GM19238 (cell line): ENCODE results near the gene RPL27A.

Experiments
- DNase-seq: peaks from one replicate; pipeline ENCODE4 v3.0.0; 2011; ENCODE audit warnings: low spot score; ENCODE audit not compliant: insufficient read length

Gene RPL27A

DNA sequence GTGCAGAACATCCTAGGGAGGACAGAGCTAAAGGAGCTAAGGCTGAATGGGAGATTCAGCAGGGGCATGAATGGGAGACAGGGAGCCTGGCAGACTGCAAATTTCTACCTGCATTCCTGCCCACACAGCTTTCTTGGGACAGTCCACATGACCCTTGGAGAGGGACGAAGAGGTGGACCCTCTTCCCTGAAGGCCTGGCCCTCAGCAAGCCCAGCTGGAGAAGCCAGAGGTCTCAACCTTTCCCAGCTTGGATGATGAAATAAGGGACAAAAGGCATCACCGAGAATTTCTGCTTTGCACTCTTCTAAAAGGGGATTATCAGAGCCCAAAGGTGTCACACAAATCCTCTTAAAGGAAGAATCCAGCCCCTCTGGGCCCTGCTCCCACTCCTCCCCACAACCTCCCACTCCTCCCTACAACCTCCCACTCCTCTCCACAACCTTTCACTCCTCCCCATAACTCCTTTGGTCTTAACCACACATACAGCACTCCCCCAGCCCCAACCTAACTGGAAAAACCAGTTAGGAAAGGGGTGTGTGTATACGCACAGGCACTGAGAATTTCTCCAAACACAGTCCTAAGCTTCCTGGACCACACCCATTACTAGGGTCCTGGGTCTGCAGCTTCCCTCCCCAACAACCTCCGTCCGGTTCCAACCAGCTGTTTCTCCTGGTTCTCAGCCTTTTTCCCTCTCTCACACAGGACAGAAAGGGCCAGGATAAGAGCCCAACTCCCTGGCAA lies 38.4 kb downstream of the RPL27A start:
- no peak for DNase-seq

DNA sequence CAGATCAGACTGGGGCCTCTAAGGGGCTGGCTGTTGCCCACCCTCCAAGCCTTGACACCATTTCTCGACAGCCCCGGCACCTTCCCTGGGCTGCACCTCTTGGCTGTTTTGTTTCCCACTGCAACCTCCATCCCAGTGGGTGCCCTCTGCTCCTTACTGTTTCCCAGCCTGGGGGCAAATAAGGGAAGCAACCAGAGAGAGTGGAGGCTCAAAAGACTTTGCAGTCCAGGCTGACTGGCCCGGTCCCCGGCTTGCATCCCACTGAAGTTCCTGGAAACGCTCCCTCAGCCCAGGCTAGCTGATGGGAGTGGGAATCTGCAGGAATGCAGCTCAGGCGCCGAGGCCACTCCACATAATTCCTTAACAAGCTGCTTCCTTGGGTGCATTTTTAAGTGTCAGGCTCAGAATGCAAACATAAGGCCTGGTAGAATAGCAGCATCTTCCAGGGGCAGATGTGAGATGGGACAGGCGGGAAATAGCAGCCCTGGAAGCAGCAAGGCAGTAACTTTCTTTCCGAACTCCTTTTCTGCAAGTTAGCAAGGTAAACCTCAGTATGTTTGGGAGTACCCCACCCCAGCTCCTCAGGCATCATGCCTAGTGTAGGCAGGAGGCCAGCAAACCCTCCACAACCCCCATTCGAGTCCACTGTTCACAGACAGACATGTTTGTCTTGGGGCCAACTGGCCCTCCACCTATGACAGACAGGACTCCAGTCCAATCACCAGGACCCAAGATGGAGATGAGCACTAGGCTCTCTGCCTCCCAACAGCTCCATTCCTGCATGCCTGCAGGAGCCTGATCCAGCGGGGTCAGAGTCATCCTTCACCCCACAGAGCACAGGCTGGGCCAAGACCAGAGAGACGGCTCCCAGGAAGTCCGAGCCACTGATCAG lies 39.3 kb downstream of the RPL27A start:
- DNase-seq: no peak

GRCh38 chr11:8722809-8723208 lies 40.2 kb downstream of the RPL27A start:
- DNase-seq: no peak

GRCh38 chr11:8723711-8724110 lies 41.1 kb downstream of the RPL27A start:
- no peak for DNase-seq

DNA sequence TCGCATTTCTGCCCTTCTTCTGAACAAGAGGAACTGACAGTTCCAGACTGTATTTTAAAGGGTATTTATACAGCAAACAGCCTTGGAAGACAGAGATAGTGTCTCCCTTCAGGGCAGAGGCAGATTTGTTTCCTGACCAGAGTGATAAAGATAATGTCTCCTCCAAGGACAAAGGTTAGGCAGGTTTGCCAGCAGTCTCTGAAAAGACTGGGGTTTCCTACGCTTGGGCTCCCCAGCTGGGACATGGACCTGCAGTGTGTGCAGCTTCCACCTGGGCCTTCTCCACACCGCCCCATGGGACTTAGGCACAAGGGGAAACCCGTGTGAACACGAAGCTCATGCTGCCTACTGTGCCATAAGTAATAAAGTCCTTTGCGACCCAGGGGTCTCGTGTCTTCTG lies 42.1 kb downstream of the RPL27A start:
- no peak for DNase-seq

- DNase-seq: no peak
Measured at GRCh38 chr11:8726395-8726794, 43.8 kb downstream of the RPL27A start.

DNA sequence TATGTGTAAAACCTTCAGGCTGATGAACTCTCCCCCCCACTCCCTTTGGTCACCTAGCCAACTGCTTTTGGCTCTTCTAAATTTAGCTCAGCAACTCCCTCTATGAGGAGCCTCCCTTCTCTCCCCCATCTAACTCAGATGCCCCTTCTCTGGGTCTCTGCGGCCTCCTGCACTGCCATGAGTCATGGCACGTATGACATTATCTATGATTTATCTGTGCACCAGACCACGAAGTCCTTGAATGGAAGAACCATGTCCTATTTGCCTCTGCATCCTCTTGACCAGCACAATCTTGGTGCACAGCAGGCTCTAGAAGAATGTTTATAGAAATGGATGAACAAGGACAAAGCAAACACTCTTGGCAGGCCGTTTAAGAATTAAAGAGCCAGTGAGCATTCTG lies 46.0 kb downstream of the RPL27A start:
- no peak for DNase-seq

- DNase-seq: no peak
Measured at GRCh38 chr11:8729067-8729466, 46.5 kb downstream of the RPL27A start.

- no peak for DNase-seq
Measured at GRCh38 chr11:8729837-8730696, 47.5 kb downstream of the RPL27A start.

DNA sequence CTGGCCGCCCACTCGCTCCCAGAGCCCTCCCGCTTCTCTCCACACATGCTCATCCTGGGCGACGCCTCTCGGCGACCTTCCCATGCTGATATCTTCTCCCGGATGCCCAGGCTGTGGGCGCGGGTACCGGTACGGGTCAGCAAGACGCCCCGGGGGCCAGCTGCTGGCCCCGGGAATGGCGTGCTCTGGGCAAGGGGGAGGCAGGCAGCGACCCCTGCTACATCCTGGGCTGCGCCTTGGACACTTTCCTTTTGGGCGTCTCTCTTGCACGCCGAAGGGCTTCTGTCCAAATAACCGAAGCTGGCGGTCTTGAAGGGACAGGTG lies 48.1 kb downstream of the RPL27A start:
- DNase-seq: no peak

- DNase-seq: no peak
Measured at GRCh38 chr11:8731647-8732323, 49.2 kb downstream of the RPL27A start.

DNA sequence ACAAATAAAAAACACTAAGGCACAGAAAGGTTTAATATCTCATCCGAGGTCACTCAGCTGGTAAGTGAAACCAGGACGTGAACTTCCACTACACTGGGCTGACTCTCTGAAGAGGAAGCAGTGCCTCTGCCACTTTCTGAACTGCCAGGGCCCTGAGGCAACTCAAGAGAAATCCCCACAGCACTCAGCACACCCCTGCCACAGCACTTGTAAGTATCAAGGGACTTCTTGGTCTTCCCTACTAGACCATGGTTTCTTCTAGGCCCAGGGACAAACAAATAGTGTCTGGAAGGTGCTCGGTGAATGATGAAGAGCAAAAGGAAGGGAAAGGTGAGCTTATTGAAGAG lies 49.7 kb downstream of the RPL27A start:
- peak; percentile 48 for DNase-seq

DNA sequence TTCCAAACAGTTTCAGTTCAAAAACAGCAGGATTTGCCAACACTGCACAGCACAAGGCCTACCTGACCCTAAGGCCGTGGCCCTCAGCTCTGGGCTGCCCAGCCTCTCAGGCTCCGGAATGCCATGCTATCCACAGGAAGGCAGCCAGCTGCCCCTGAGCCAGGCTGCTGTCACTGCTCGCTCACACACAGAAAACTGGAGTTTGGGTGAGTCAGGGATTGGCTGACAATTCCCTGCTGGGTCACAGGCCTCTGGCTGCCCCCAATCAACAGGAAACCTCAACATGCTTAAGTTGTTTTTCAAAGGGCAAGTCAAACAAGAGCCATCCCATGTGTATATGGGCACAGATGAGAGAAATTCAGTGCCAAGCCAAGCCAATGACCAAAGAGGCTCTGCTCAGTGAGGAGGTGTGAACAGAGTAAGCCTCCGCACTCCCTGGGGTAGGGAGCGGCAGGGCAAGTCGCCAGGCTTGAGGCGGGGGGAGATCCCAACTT lies 50.2 kb downstream of the RPL27A start:
- DNase-seq: no peak

DNA sequence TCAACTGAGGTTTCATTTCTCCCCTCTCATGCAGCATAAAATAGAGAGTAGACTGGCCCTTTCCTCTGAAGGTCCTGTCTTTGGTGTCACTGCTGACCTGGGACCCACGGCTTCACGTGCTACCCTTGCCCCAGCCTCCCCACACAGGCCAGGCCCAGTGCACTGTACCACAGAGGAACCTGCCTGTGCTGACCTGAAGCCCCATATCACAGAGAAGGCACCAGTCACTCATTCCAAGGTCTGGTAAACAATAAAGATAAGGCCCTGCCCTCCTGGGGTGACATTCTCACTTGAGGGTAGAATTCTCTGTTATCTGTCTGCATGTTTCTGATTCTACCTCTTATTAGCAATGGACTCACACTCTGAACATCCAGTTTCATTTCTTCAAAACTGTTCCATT lies 51.3 kb downstream of the RPL27A start:
- DNase-seq: no peak

DNA sequence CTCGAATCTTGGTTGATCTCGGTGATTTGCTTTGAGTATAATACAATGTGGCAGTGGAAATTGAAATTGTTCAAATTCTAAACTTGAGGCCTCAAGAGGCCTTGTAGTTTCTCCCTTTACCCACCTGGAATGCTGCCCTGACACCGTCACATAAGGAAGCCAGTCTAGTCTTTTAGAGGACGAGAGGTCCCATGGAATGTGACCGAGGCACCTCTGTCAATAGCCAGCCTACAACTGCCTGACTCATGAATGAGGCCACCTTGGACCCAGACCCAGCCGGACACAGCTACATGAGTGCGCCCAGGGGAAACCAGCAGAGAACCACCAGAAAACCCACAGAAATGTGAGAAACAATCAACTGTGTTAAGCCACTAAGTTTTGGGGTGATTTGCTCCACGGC lies 52.5 kb downstream of the RPL27A start:
- DNase-seq: no peak

GRCh38 chr11:8739309-8739793 lies 56.8 kb downstream of the RPL27A start:
- DNase-seq: no peak
